HUES64 (cell line): ENCODE measurements around the gene FKBP5.
"Not testable (repeated sequence)": the region's sequence is repeated elsewhere in the genome, so short reads cannot be mapped to it uniquely, and the experiment has no call there.

Source experiments
- H3K27ac ChIP-seq: 2 replicates; pipeline ENCODE4 v1.7.0; 2013; ENCODE audit warnings: low read depth, low read length, inconsistent platforms
- H3K27me3 ChIP-seq: 2 replicates; pipeline ENCODE4 v1.6.1; 2013; ENCODE audit warnings: mild to moderate bottlenecking, low read length; ENCODE audit not compliant: insufficient read depth
- H3K36me3 ChIP-seq: 2 replicates; pipeline ENCODE4 v1.6.1; 2013; ENCODE audit warnings: mild to moderate bottlenecking, low read length; ENCODE audit not compliant: insufficient read depth
- H3K4me1 ChIP-seq: 2 replicates; pipeline ENCODE4 v1.6.1; 2013; ENCODE audit warnings: mild to moderate bottlenecking, low read length, moderate library complexity; ENCODE audit not compliant: insufficient read depth
- H3K4me3 ChIP-seq: 2 replicates; pipeline ENCODE4 v1.5.1; 2013; ENCODE audit warnings: mild to moderate bottlenecking, low read length, moderate library complexity
- H3K9ac ChIP-seq: 2 replicates; pipeline ENCODE4 v1.6.1; 2013; ENCODE audit warnings: mild to moderate bottlenecking, low read depth, low read length
- H3K9me3 ChIP-seq: 2 replicates; pipeline ENCODE4 v1.6.1; 2013; ENCODE audit warnings: low read depth, low read length; ENCODE audit not compliant: insufficient read depth
- WGBS: fragments of 150-250, 120-280 bp; methylation state at CpG from one replicate; pipeline ENCODE4 v1.1.7; 2013; ENCODE audit warnings: missing lambda C conversion rate; 5-methylcytosine and 5-hydroxymethylcytosine counted together

Gene FKBP5

DNA sequence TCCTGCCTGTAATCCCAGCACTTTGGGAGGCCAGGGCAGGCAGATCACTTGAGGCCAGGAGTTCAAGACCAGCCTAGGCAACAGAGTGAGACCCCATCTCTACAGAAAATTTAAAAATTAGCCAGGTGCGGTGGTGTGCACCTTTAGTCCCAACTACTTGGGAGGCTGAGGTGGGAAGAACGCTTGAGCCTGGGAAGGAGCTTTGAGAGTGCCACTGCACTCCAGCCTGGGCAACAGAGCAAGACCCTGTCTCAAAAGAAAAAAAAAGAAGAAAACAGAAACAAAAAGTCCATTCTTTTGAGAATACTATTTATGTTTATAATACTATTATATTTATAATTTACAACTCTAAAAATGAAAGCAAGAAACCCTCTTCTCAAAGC lies 15.4 kb downstream of the FKBP5 start:
- H3K36me3 ChIP-seq, H3K9me3 ChIP-seq, H3K9ac ChIP-seq, H3K27me3 ChIP-seq, H3K4me3 ChIP-seq, H3K27ac ChIP-seq: not testable (repeated sequence)
- peaks cover 34% of the 10 kb centered on the region for H3K4me1 ChIP-seq
- 100% methylated on average over 2 of the region's 2 CpGs for WGBS

DNA sequence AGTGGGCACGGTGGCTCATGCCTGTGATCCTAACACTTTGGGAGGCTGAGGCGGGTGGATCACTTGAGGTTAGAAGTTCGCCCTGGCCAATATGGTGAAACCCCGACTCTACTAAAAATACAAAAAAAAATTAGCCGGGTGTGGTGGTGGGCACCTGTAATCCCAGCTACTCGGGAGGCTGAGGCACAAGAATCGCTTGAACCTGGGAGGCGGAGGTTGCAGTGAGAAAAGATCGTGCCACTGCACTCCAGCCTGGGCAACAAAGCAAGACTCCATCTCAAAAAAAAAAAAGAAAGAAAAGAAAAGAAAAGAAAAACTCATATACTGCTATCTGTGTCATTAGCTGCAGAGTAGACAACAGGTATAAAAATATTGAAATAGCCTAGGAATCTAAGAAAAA lies 18.3 kb downstream of the FKBP5 start:
- not testable (repeated sequence) for H3K4me3 ChIP-seq, H3K27ac ChIP-seq, H3K9ac ChIP-seq, H3K9me3 ChIP-seq, H3K27me3 ChIP-seq, H3K36me3 ChIP-seq
- WGBS = 97% methylated on average over 9 of the region's 9 CpGs
- peaks cover 20% of the 10 kb centered on the region; the same call in 1 of the 2 replicates for H3K4me1 ChIP-seq

DNA sequence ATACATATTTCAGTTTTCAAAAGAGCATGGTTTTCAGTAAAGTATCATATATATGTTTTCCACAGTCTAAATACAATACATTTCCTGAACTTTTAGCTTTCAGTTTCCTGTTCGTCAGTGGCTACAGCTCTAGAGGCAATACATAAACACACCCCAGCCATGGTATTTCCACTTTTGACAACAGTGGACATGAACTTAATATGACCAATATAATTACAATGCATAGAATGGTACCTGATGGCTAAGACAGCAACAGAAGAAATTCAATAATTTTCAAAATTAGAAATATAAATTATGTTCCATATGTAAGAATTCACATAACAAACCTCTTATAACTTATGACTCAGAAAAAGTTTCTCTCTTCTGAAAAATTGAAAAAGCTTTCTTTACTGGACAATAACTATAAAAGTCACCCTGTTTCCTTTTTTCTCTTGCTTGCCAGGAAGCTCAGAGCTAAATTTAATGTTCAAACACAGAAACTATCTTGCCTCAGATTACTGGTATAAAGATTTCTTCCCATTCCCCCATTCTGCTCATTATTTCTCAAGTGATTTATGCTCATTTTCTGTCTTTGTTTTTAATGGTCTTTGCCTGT lies 19.2 kb downstream of the FKBP5 start:
- H3K27me3 ChIP-seq = no peaks in the 10 kb centered on the region
- H3K9ac ChIP-seq = no peak overlapping the region
- no peaks in the 10 kb centered on the region for H3K36me3 ChIP-seq
- no peak overlapping the region for H3K27ac ChIP-seq
- H3K4me1 ChIP-seq = peaks cover 20% of the 10 kb centered on the region; the same call in 1 of the 2 replicates
- 94% methylated on average over 1 of the region's 1 CpG for WGBS
- H3K4me3 ChIP-seq = no peak overlapping the region
- H3K9me3 ChIP-seq = no peaks in the 10 kb centered on the region

DNA sequence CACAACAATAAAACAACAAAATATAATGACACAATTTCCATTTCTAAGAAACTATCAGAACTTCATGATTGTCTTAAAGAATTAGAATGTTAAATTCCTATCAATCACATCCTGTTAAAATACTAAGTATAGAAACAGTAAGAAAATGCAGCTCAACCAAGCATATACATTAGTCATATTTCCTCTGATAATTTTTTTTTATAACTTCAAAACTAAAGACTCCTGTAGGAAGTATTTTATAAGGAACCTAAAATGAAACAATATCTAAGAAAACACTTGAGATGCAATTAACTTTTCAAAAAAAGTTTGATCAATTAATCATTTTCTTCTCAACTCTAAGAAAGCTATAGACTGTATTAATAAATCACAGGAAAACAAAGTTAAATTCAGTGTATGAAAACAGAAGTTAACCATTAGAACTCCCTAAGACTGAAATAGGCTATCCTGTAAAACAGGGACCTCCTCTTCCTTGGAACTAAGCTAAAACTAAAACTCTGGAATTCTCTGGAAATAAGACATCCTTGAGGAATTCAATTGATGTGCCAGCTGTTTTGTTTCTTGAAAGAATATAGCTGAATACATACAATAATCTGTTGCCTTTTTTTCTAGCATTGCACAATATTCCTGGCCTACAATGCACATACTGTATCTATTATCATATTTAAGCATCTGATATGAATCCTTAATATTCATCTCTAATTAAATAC lies 19.8 kb downstream of the FKBP5 start:
- Histone ChIP-seq H3K9ac (no peak overlapping the region), H3K9me3 (no peaks in the 10 kb centered on the region), H3K4me1 (peaks cover 27% of the 10 kb centered on the region; the same call in 1 of the 2 replicates), H3K36me3 (no peaks in the 10 kb centered on the region), H3K4me3 (no peak overlapping the region), H3K27me3 (no peaks in the 10 kb centered on the region), H3K27ac (no peak overlapping the region)

DNA sequence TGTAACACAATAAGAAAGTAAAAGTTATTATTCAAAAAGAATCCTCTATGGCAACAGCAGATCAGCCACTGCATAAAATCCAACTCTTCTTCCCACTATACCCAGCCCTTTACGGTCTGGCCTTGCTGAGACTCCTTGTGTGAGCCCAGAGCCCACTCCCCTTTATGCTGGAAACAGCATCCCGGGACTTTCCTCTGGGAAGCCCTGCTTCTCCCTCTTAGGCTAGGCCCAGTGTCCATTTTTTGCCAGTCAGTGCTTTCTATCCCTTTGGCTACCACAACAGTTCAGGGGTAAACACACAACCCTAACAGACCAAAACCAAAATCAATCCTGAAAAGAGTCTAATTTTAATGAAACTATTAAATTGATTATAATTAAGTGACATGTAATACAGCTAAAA lies 20.6 kb downstream of the FKBP5 start:
- Histone ChIP-seq H3K36me3 (no peaks in the 10 kb centered on the region), H3K27ac (no peak overlapping the region), H3K27me3 (no peaks in the 10 kb centered on the region), H3K9me3 (no peaks in the 10 kb centered on the region), H3K4me1 (peaks cover 33% of the 10 kb centered on the region), H3K4me3 (no peak overlapping the region), H3K9ac (no peak overlapping the region)
- WGBS = 78% methylated on average over 2 of the region's 2 CpGs

DNA sequence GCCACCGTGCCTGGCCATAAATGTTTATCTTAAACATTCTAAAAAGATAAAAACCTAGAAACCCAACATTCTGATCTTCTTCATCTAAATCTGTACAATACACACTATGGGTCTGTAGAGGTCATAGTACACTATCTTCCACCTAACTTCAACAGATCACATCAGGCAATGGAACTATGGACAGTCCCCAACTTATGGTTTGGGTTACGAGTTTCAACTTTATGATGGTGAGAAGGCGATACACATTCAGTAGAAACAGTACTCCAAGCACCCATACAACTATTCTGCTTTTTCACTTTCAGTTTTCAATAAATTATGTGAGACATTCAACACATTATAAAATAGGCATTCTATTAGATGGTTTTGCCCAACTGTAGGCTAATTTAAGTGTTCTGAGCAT lies 23.1 kb downstream of the FKBP5 start:
- Histone ChIP-seq H3K9ac (no peak overlapping the region), H3K27ac (no peak overlapping the region), H3K4me3 (no peak overlapping the region), H3K27me3 (no peaks in the 10 kb centered on the region), H3K9me3 (no peaks in the 10 kb centered on the region), H3K36me3 (no peaks in the 10 kb centered on the region), H3K4me1 (peaks cover 40% of the 10 kb centered on the region)
- WGBS = 99% methylated on average over 3 of the region's 3 CpGs

DNA sequence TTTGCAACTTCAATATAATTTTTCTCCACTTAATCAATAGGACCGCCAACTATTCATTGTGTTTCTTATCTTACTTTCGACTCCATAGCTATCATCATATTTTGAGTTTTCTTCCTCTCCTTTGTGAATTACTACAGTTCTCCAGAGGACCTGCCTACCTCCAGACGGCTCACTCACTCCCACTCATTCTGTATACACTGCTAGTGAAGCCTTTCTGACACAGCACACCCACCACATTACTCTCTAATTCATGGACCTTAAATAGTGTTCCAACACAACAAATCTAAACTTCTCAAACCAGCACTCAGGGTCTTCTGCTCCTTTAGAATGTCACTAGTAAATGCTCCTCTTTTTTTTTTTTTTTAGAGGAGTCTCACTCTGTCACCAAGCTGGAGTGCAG lies 23.8 kb downstream of the FKBP5 start:
- Histone ChIP-seq H3K9me3 (no peaks in the 10 kb centered on the region), H3K4me3 (no peak overlapping the region), H3K36me3 (no peaks in the 10 kb centered on the region), H3K27ac (no peak overlapping the region), H3K4me1 (peaks cover 40% of the 10 kb centered on the region), H3K27me3 (no peaks in the 10 kb centered on the region), H3K9ac (no peak overlapping the region)
- WGBS = 85% methylated on average over 3 of the region's 3 CpGs

DNA sequence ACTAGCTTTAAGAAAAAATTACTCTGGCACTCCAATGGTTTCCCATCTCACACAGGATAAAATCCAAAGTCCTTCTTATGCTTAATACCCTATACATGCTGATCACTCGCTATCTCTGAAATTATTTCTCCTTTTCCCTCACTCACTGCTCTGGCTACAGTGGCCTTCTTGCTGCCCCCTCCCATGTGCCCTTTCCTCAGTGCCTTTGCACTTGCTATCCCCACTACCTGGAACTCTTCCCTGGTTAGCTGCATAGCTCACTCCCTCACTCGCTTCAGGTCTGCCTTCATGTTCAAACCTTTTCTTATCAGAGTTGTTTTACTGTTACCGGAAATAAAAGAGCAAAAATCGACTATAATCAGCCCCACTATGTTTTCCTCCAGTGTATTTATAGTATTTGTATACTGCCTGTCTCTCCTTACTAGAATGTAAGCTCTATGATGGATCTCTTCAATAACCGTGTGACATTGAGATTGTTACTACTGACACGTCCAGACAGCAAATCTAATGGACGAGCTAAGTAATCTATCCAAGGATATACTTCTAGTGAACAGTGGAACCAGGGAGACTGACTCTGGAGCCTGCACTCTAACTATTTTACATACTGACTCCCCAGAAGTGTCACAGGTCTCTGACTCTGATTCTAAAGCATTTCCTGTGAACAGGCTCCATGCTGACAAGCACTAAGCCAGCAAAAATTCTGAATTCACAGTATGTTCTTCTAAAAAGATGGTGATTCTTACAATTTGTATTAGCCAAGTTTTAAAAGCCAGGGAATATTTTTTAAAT lies 25.1 kb downstream of the FKBP5 start:
- Histone ChIP-seq H3K9ac (no peak overlapping the region), H3K36me3 (no peaks in the 10 kb centered on the region), H3K27me3 (no peaks in the 10 kb centered on the region), H3K9me3 (no peaks in the 10 kb centered on the region), H3K4me1 (peaks cover 33% of the 10 kb centered on the region), H3K27ac (no peak overlapping the region), H3K4me3 (no peak overlapping the region)
- WGBS = 78% methylated on average over 6 of the region's 7 CpGs

DNA sequence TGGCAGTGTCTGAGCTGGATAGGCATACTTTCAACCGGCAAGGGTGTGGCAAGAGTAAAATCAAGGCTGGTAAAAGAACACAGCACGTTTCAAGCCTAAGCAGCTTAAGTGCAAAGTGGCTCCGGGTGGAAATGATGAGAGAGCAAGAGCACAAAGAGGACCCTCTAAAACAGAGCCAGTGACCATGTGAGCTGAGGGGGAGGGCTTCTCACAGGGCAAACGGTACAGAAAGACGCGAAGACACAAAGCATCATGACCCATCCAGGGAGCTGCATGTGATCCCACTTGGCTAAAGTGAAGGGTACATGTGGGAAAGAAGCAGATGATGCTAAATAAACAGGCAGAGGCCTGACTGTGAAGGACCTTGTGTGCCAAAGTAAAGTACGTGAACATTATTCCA lies 25.7 kb downstream of the FKBP5 start:
- H3K36me3 ChIP-seq = no peaks in the 10 kb centered on the region
- WGBS = 50% methylated on average over 7 of the region's 7 CpGs
- no peaks in the 10 kb centered on the region for H3K27me3 ChIP-seq
- 0 out of 2 replicates have a peak overlapping the region, but pooled peaks have one; percentile 26 for H3K9ac ChIP-seq
- H3K9me3 ChIP-seq = no peaks in the 10 kb centered on the region
- no peak overlapping the region for H3K4me3 ChIP-seq
- peaks cover 26% of the 10 kb centered on the region for H3K4me1 ChIP-seq
- H3K27ac ChIP-seq = no peak overlapping the region

DNA sequence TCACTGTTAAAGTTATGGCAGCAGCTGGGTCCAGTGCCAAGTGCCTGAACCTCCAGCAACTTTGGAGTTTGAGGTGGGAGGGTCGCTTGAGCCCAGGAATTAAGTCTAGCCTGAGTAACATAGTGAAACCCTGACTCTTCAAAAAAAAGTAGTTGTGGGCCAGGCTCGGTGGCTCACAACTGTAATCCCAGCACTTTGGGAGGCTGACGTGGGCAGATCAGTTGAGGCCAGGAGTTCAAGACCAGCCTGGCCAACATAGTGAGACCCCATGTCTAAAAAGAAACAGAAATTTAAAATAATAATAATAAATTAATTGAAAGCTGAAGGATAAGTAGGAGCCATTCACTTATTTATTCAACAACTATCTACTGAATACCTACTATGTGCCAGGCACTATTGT lies 33.8 kb downstream of the FKBP5 start:
- H3K4me3 ChIP-seq = no peak overlapping the region
- no peaks in the 10 kb centered on the region for H3K9me3 ChIP-seq
- WGBS = 95% methylated on average over 3 of the region's 3 CpGs
- no peaks in the 10 kb centered on the region for H3K27me3 ChIP-seq
- no peak overlapping the region for H3K27ac ChIP-seq
- H3K4me1 ChIP-seq = no peaks in the 10 kb centered on the region
- H3K9ac ChIP-seq = no peak overlapping the region
- no peaks in the 10 kb centered on the region for H3K36me3 ChIP-seq

DNA sequence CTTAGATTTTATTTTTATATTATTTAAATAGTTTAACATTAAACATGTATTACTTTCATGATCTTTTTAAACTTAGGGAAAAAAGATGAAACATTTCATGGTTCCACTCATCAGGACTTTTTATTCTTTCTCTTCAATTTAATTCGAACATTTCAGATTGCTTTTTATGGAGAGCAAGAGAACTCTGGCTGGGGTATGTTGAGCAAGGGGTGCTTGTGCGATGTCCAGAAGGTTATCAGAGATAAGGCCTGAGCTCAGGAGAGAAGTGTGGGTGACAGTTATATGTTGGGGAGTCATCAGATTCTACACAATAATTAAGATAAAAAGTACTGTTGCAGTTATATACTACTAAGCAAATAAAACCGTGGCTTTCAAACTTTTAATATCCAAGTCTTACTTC lies 37.5 kb downstream of the FKBP5 start:
- no peaks in the 10 kb centered on the region for H3K36me3 ChIP-seq
- H3K27ac ChIP-seq = no peak overlapping the region
- H3K4me1 ChIP-seq = peaks cover 15% of the 10 kb centered on the region
- 92% methylated on average over 3 of the region's 3 CpGs for WGBS
- no peak overlapping the region for H3K4me3 ChIP-seq
- no peak overlapping the region for H3K9ac ChIP-seq
- no peaks in the 10 kb centered on the region for H3K27me3 ChIP-seq
- H3K9me3 ChIP-seq = no peaks in the 10 kb centered on the region
